NCI-H82 treated with DMSO at 0.1 percent for 48 hours (cell line): Measurements from ENCODE around the gene TBC1D1.

Experiments
- DNase-seq: peaks from one replicate; lab custom pipeline; 2025; ENCODE audit not compliant: unreplicated experiment; lab: John Stamatoyannopoulos, UW

The TBC1D1 gene

DNA sequence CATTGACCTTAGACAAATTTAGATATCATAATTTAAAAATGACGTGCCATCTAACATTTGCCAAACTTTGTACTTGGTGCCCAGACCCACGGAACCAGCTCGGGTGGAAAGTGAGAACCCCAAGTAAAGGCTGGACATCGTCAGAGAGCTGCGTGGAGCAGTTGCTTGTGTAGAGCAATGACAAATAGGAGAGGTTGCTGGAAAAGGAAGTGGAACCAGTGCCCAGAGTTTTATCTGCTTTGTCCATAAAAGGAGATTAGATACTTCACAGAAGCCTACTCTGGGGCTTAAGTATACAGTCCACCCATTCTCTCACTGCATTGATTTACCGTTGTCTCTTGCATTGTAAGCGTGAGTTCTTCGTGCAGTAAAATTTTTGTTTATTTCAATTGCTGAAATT lies 5.4 kb upstream of the TBC1D1 start:
- no peak for DNase-seq

DNA sequence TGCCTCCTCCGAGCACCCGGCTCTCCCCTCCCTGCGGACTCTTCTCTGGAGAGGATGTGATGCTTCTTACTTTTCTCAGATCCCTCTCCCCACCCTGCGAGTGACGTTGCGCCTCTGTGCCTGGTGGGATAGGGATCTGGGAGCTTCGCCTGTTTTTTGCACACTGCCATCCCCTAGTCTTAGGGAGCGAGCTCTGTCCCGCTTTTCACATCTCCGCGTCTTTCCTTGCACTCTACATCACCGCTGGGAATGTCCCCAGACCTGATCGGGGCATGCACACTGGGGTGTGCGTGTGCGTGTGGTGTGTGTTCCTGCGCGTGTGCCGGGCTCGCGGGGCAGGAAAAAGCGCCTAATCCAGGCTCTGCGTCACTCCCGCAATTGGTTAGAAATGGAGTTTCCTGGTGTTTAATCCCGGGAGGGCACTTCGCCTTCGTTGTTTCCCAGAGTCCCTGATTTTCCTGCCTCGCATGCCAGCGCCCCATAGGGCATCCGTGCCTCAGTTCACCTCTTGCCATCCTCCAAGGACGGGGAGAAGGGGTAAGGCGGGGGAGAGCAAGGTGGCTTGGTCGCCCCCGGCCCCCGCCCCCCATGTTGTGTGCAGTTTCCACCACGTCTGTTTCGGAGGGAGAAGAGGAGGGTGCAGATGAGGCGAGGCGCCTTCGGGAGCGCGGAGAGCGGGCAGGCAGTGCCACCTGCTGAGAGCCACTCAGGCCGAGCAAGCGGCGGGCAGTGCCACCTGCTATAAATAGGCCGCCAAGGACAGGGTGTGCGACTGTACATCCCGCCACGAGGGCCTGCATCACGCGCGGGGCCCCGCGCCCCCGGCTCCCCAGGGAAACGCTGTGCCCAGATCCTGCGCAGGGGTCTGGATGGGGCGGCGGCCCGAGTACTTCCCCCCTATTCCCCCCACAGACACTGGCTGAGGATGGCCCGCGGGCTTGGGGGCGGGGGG lies 759 bp upstream of the TBC1D1 start:
- DNase-seq, result no peak

DNA sequence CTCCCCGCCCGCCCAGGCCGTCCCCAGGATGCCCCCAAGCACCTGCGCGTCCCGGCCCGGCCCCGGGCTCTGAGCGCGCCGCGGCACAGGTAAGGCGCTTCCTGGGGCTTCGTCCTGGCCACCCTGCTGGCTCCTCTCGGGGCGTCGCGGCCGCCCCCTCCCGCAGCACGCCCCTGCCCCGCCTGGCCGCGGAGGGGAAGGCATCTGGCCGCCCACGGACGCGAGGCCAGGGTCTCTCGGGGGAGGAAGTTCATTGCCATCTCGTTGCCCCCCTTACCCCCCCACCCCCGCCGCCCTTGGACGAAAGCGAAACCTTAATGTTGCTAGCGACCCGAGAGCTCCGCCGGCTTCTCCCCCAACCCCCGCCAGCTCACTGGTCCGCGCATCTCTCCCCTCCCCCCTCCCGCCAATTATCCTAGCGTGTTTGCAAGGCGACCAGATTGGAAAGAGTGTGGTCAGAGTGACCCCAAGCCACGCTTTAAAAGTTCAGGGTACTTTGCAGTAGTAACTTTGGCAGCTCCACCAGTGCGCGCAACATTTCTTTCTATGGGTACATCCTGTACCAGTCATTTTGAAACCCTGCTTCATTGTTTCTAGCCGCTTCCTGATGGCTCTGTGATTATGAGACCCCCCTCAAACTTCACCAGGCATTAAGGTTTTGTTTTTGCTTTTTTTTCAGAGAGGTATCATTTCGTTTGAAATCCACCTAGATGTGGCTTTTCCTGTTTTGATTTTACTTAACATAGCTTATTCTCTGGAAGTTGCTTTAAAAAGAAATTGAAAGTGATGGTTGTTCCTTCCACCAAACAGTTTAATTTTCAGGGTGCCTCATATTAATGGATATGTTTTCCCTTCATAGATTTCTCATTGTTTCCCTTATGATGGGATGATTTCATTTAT lies 626 bp downstream of the TBC1D1 start:
- no peak for DNase-seq

DNA sequence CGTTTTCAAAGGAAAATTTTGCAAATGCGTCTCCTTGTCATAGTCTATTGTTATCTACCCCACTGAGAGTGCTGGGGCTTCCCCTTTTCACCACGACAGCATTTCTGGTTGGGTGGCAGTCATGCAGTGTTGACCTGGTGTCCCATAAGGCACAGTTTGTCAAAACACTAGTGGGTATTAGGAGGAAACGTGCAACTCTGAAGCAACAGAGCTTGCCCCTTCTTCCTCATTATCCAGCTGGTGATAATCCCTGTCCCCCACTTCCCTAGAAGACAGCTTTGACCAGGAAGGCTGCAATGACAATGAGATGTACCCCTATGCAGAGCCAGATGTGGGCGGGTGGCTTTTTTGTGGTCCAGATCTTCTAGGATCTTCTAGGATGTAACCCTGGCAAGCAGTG lies 1.8 kb downstream of the TBC1D1 start:
- DNase-seq, result no peak

DNA sequence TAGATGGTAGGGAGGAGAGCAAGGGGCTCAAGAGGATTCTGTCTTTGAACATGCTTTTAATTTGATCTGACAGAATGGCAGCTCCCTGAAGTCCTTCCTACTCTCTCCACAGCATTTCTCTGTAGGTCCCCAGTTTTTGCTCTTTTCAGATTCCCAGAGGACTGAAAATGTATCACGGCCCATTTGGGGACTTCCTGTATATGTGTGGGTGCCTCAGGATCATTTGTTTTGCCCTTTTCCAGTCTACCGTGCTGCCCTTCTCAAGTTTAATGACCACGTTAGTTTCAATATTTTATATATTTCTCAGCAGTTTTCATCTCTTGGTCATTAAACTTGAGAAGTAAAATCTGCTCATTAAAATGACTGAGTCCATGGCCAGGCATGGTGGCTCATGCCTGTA lies 2.3 kb downstream of the TBC1D1 start:
- DNase-seq, result no peak

DNA sequence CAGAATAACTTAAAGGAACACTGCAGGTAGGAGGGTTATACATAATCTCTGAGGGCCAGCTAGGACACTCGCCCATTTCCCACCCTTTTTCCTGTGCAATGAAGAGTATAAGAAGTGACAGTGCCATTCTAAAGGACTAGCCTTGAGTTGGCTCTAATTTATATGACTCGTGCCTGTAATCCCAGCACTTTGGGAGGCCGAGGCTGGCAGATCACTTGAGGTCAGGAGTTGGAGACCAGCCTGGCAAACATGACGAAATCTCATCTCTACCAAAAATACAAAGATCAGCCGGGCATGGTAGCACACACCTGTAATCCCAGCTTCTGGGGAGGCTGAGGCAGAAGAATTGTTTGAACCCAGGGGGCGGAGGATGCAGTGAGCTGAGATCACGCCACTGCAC lies 4.4 kb downstream of the TBC1D1 start:
- DNase-seq, result no peak

DNA sequence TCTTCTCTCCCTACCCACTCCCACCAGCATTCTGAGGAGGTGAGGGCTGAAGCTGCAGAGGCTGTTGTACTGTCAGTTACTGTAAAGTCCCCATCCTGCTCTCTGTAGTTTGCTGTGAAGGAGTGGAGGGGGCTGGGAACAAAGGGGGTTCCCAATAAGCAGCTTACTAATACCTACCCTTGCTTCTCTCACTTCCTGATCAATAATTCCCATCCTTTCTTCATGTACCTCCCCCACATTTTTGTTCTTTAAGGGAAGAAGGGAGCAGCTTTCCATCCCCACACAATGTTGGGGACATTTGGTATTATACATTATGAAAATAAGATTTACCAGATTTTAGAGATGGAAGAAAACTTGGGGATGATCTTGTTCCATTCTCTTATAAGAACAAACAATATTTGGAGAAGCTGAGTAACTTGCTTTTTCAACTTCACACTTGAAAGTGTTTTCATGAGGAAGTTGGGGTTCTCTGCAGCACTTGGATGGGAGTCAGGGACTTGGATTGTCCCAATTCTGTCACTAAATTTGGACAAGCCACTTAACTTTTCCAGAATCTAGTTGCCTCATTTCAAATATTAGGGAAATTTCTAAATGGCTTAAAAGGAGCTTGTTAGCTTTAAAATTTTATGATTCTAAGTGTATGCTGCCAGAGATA lies 5.4 kb downstream of the TBC1D1 start:
- DNase-seq, result no peak

DNA sequence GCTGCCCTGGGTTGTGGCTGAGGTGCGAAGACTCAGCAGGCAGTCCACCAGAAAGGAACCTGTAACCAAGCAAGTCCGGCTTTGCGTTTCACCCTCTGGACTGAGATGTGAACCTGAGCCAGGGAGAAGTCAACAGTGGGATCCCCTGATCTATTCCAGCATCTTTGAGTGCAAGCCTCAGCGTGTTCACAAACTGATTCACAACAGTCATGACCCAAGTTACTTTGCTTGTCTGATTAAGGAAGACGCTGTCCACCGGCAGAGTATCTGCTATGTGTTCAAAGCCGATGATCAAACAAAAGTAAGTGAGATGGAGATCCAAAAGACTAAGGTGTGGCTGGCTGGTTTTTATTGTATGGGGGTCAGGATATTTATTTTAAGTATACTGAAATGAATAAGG lies 11.3 kb downstream of the TBC1D1 start:
- no peak for DNase-seq

DNA sequence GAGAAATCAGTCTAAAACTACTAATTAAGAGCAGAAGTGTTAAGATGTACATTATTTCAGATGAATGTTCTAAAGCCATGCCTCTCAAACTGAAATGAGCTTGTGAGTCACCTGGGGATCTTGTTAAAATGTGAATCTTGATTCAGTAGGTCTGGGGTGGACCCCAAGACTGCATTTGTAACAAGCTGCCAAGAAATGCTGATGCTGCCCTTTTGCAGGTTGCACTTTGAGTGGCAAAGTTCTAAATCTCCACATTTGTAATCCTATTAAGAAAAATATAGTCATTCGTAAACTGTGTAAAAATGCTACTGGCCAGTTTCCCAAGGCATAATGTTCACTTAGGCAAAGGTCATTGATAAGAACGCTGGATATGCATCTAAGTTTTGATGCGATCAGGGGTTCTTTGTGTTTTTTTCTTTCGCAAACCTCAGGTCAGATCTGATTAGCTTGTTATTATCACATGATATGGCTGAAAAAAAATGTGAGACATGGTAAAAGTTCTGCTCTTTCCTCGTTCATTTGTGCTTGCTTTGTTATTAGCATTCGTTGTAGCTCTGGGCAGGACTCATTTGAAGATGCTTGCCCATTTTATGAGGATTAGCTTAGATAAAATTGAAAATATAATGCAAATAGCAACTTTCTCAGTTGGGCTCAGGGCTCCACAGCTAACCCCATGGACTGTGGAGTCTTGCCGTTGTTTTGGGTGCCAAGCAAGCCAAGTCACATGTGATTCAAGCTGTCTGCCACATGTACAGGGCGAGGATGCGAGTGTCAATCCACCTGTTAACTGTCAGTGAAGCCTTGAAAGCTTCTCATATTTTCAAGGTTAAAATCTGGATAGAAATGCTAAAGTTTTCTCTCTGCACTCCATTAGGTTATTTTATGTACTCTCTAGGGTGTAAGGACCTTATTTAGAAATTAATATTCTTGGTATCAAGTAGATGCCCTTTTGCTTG lies 12.1 kb downstream of the TBC1D1 start:
- DNase-seq, result no peak

DNA sequence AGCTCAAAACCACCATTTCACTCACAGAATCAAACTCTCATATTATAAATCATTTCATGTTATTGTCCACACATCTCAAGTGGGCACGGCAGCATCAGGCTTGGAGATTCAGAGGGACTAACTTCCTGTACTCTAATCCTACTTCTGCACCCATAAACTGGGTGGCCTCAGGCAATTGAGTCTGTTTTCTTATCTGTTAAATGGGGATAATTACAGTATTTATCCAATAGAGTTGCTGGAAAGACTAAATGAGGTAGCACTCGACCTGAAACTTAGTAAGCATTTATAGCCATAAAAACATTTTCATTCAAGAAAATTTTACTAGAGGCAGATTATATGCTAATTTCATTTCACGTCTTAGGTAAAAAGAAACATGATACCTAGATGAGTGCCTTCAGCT lies 13.0 kb downstream of the TBC1D1 start:
- no peak for DNase-seq

DNA sequence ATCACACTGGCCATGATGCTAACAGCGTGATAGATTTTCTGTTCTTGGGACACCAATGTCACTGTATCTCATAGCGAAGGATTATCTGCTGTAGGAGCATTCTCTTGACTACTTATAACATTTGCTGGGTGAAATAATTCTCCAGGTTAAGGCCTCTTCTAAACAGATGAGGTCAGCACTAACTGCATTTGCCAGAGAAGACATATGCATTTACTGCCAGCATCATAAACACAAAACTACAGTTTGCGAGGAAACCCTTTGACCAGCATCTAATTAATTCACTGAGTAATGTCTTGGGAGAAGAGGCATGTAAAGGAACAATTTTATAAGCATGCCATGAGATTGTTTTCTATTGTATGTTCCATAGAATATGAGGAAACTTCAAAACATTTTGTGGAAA lies 13.9 kb downstream of the TBC1D1 start:
- no peak for DNase-seq

DNA sequence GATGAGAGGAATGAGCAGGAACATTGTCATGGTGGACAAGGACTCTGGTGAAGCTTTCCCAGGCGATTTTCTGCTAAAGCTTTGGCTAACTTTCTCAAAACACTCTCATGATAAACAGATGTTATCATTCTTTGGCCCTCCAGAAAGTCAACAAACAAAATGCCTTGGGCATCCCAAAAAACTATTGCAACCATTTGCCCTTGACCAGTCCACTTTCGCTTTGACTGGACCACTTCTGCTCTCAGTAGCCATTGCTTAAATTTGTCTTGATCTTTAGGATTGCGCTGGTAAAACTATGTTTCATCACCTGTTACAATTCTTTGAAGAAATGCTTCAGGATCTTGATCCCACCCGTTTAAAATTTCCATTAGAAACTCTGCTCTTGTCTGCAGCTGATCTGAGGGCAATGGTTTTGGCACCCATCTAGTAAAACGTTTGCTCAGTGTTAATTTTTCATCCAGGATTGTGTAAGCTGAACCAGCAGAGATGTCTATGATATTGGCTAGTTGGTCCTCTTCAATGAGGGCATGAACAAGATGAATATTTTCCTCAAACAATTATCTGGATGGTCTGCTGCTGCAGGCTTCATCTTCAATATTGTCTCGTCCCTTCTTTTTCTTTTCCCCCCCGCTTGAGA lies 14.8 kb downstream of the TBC1D1 start:
- no peak for DNase-seq

DNA sequence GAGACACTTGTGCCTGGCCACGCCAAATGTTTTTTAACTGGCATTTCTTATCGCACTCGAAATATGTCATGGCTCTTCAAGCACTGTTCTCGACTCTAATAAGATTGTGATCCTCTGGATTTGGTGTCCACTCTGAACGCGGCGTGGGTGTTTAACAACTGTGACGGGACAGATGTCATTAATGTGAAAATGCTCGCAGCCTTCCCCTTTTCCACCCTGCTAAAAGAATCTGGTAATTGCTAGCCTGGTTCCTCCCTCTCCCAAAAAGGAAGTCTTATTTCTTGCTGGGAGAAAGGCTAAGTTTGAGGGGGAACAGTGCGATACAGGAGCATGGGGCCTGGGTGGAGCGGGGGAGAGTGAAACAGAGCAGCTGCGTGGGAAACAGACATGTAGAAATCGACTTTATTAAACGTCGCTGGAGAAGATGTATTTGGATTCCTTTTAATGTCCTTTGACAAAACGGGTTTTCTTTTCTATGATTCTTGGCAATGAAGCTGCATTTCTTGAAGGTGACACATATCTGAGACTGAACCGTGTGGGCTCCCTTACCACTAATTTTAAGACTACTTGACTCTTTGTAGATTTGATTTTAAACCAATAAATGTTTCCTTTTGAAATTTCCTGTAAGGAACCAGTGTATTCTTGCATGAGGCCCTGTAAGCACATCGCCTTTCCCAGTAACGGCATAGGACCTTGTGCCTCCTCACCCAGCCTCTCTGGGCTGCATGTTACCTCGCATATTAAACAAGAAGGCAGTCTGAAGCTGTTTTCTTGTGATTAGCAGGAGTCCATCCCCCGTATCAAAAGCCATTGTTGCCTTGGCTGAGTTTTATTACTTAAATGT lies 17.8 kb downstream of the TBC1D1 start:
- DNase-seq, result no peak

DNA sequence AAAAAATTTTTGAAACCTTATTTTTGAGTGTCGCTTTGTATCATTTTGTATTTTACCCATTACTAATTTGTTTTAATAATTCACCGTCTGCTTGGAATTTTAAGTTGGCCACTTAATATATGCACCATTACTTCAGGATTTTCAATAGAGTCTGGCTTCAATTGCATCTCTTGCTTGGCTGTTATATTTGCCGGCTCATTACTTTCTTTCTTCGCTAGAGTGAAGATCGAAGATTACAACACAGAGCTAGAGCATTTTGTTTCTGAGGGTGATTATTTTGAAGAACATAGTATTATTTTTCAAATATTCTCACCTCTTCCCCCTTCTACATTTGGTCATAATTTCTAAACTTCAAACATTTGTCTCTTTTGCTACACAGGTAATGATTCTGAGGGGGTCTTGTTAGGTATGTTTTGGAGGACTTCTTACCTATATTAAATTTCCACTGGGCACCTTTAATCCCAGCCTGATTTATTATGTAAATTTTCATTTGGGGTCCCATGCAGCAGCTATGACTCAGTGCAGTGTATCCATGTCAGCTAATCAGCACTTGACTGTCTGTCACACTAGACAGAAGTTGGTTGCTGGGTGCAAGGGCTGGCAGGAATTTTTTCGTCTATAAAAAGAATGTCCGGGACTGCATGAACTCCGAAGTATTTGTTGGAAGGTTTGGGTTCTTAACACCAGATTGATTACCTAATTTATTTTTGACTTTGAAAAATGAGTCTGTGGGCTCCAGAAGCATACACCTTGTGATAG lies 18.6 kb downstream of the TBC1D1 start:
- no peak for DNase-seq

DNA sequence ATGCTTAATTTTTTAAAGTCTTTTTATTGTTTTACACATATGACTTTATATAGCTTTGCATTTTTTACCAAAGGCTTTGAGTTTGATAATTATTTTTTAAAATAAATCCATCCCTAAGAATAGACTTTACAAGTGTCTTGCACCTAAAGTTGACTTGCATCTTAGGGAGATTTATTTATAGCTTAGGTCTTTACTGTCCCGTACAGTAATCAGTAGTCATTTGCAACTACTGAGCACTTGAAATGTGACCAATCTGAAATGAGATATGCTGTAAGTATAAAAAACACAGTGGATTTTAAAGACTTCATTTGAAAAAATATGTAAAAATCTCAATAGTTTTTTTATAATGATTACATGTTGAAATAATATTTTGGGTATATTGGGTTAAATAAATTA lies 19.2 kb downstream of the TBC1D1 start:
- DNase-seq, result no peak

DNA sequence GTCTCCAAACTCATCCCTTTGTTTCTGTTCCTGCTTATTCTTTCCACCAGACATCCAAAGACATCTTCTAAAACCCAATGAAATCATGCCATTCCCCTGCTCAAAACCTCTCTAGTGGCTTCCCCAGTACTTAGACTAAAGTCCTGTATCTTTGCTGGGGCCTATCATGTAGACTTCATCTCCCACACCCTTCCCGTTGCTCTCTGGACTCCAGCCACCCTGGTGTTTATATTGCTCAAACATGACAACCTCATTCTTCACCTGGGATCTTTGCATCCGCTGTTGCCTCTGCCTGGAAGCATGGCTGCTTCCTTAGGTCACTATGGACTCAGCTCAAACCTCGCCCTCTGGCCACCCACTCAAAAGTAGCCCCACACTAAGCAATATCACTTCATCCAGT lies 23.7 kb downstream of the TBC1D1 start:
- DNase-seq, result no peak

DNA sequence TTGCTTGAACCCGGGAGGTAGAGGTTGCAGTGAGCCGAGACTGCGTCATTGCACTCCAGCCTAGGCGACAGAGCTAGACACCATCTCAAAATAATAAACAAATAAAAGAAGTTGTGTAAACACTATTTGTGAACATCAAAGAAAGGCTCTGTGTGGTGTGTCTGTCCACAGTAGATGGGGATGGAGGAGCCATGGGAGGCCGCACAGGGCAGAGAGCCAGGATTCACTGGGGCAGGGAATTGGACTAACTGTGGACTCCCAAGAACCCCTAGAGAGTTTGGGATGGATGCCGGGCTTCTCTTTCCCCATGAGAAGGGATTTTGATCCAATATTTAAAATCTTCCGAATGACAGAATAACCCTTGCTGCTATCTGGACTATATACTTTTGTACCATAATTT lies 26.5 kb downstream of the TBC1D1 start:
- no peak for DNase-seq

DNA sequence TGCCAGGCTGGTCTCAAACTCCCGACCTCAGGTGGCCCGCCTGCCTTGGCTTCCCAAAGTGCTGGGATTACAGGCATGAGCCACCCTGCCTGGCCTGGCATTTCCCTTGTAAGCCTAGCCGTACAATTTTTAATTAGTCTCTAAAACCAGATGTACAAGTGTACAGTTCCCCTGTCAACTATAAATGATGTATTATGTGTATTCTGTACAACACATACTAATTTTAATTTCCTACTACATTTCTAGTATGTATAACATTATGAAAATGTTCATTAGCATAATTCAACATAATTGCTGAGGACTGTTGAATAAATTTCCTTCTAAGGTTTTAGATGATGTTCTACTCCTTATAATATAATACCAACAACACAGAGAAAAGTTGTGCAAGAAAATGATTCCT lies 27.8 kb downstream of the TBC1D1 start:
- no peak for DNase-seq
